Stimulated activated naive B cell treated with anti-CD40 and anti-IgM and Interleukin-4, amounts not matched to agents 10 μg/mL and 1 μg/mL and 100 μg/mL, for 72 hours (primary cell): ENCODE measurements around the gene CALD1.

ENCODE experiments used
- ATAC-seq, 2 donors: fragments of 150-1000 bp; cut with Tn5 transposase; replicated peaks; 2 replicates each; pipeline ENCODE4 v1.10.0; 2021; ENCODE audit warnings: moderate library complexity in 1 of 2
- DNase-seq: peaks from one replicate; pipeline ENCODE4 v3.0.0; 2021
- H3K27ac Mint-ChIP-seq: one replicate; pipeline ENCODE4 v1.8.0; 2022; ENCODE audit warnings: mild to moderate bottlenecking, mixed read lengths
- H3K27me3 Mint-ChIP-seq, 2 donors: one replicate each; pipeline ENCODE4 v1.8.0; 2022; ENCODE audit warnings: mixed read lengths in 2 of 2
- H3K36me3 Mint-ChIP-seq, 2 donors: one replicate each; pipeline ENCODE4 v1.8.0; 2022; ENCODE audit warnings: mixed read lengths in 2 of 2, mild to moderate bottlenecking in 1 of 2
- H3K4me1 Mint-ChIP-seq, 2 donors: one replicate each; pipeline ENCODE4 v1.8.0; 2022; ENCODE audit warnings: mixed read lengths in 2 of 2, mild to moderate bottlenecking in 1 of 2
- H3K4me3 Mint-ChIP-seq, 2 donors: one replicate each; pipeline ENCODE4 v1.8.0; 2022; ENCODE audit warnings: mild to moderate bottlenecking in 2 of 2, mixed read lengths in 2 of 2, moderate library complexity in 1 of 2
- H3K9me3 Mint-ChIP-seq, 2 donors: one replicate each; pipeline ENCODE4 v1.8.0; 2022; ENCODE audit warnings: mixed read lengths in 2 of 2, mild to moderate bottlenecking in 1 of 2

Gene CALD1

GRCh38 chr7:134922720-134923704, 143.6 kb downstream of the CALD1 start:
- DNase-seq (no peak), ATAC-seq (no peak)
- no peak overlapping the region for H3K27ac Mint-ChIP-seq
- H3K36me3 Mint-ChIP-seq: peaks cover 0 to 5% of the 10 kb centered on the region in 2 donors
- H3K4me3 Mint-ChIP-seq: no peak overlapping the region
- H3K4me1 Mint-ChIP-seq: peaks cover 0 to 2% of the 10 kb centered on the region in 2 donors
- H3K9me3 Mint-ChIP-seq: peaks cover 2 to 6% of the 10 kb centered on the region in 2 donors
- H3K27me3 Mint-ChIP-seq: no peaks in the 10 kb centered on the region

GRCh38 chr7:134925766-134926165, 146.3 kb downstream of the CALD1 start:
- DNase-seq (no peak), ATAC-seq (no peak)

GRCh38 chr7:134926396-134926795, 147.0 kb downstream of the CALD1 start:
- H3K27me3 Mint-ChIP-seq: peaks cover 0 to 3% of the 10 kb centered on the region in 2 donors
- no peaks in the 10 kb centered on the region for H3K4me1 Mint-ChIP-seq
- no peak for DNase-seq
- peaks cover 0 to 5% of the 10 kb centered on the region in 2 donors for H3K36me3 Mint-ChIP-seq
- ATAC-seq: no peak
- H3K9me3 Mint-ChIP-seq: peaks cover 2 to 6% of the 10 kb centered on the region in 2 donors
- H3K27ac Mint-ChIP-seq: no peak overlapping the region
- H3K4me3 Mint-ChIP-seq: no peak overlapping the region

More at GRCh38 chr7:134925766-134926165, 146.3 kb downstream of the CALD1 start:
- H3K4me1 Mint-ChIP-seq: no peaks in the 10 kb centered on the region
- H3K4me3 Mint-ChIP-seq: no peak overlapping the region
- H3K27ac Mint-ChIP-seq: no peak overlapping the region
- H3K36me3 Mint-ChIP-seq: peaks cover 0 to 5% of the 10 kb centered on the region in 2 donors
- peaks cover 0 to 3% of the 10 kb centered on the region in 2 donors for H3K27me3 Mint-ChIP-seq
- peaks cover 2 to 6% of the 10 kb centered on the region in 2 donors for H3K9me3 Mint-ChIP-seq

- peaks cover 0 to 3% of the 10 kb centered on the region in 2 donors for H3K27me3 Mint-ChIP-seq
- peaks cover 0 to 2% of the 10 kb centered on the region in 2 donors for H3K4me1 Mint-ChIP-seq
Measured at GRCh38 chr7:134927076-134927475, 147.6 kb downstream of the CALD1 start.

GRCh38 chr7:134927723-134928122, 148.3 kb downstream of the CALD1 start:
- Mint-ChIP-seq H3K36me3 (peaks cover 0 to 5% of the 10 kb centered on the region in 2 donors), H3K4me1 (peaks cover under 1 to 4% of the 10 kb centered on the region in 2 donors), H3K9me3 (peaks cover 2 to 6% of the 10 kb centered on the region in 2 donors), H3K27me3 (peaks cover 0 to 3% of the 10 kb centered on the region in 2 donors), H3K27ac (no peak overlapping the region), H3K4me3 (no peak overlapping the region)
- ATAC-seq (no peak), DNase-seq (no peak)

More at GRCh38 chr7:134927076-134927475, 147.6 kb downstream of the CALD1 start:
- DNase-seq (no peak), ATAC-seq (no peak)
- no peak overlapping the region for H3K4me3 Mint-ChIP-seq
- peaks cover 2 to 6% of the 10 kb centered on the region in 2 donors for H3K9me3 Mint-ChIP-seq
- no peak overlapping the region for H3K27ac Mint-ChIP-seq
- H3K36me3 Mint-ChIP-seq: peaks cover 0 to 5% of the 10 kb centered on the region in 2 donors

- Mint-ChIP-seq H3K36me3 (peaks cover 0 to 5% of the 10 kb centered on the region in 2 donors), H3K4me1 (peaks cover 9 to 12% of the 10 kb centered on the region in 2 donors), H3K27me3 (peaks cover 7 to 8% of the 10 kb centered on the region in 2 donors), H3K4me3 (no peak overlapping the region), H3K27ac (no peak overlapping the region), H3K9me3 (peaks cover 5 to 11% of the 10 kb centered on the region in 2 donors)
- ATAC-seq (no peak), DNase-seq (no peak)
Measured at GRCh38 chr7:134928554-134928953, 149.1 kb downstream of the CALD1 start.

- peaks cover 7 to 8% of the 10 kb centered on the region in 2 donors for H3K27me3 Mint-ChIP-seq
- peaks cover 13 to 15% of the 10 kb centered on the region in 2 donors for H3K4me1 Mint-ChIP-seq
- H3K9me3 Mint-ChIP-seq: peaks cover 3 to 5% of the 10 kb centered on the region in 2 donors
- no peak overlapping the region for H3K27ac Mint-ChIP-seq
- no peak for DNase-seq
- H3K4me3 Mint-ChIP-seq: no peak overlapping the region
- ATAC-seq: no peak
- no peaks in the 10 kb centered on the region for H3K36me3 Mint-ChIP-seq
Measured at GRCh38 chr7:134931487-134931886, 152.1 kb downstream of the CALD1 start.

GRCh38 chr7:134932707-134933370, 153.4 kb downstream of the CALD1 start:
- DNase-seq (no peak), ATAC-seq (peak; percentile 42 to 72)
- peak overlapping the region; percentile 57 for H3K27ac Mint-ChIP-seq
- H3K4me1 Mint-ChIP-seq: peaks cover 13 to 15% of the 10 kb centered on the region in 2 donors
- H3K4me3 Mint-ChIP-seq: peak overlapping the region; percentile 65 to 66
- peaks cover 7 to 8% of the 10 kb centered on the region in 2 donors for H3K27me3 Mint-ChIP-seq
- H3K36me3 Mint-ChIP-seq: no peaks in the 10 kb centered on the region
- H3K9me3 Mint-ChIP-seq: peaks cover 3 to 5% of the 10 kb centered on the region in 2 donors

GRCh38 chr7:134933460-134934068, 154.1 kb downstream of the CALD1 start:
- Mint-ChIP-seq H3K27ac (peak overlapping the region; percentile 72), H3K36me3 (no peaks in the 10 kb centered on the region), H3K4me1 (peaks cover 13 to 15% of the 10 kb centered on the region in 2 donors), H3K27me3 (peaks cover 6 to 7% of the 10 kb centered on the region in 2 donors), H3K9me3 (peaks cover 3 to 5% of the 10 kb centered on the region in 2 donors), H3K4me3 (peak overlapping the region; percentile 65 to 66)
- no peak for ATAC-seq
- no peak for DNase-seq

GRCh38 chr7:134935701-134936100, 156.3 kb downstream of the CALD1 start:
- no peaks in the 10 kb centered on the region for H3K36me3 Mint-ChIP-seq
- peaks cover 4 to 7% of the 10 kb centered on the region in 2 donors for H3K27me3 Mint-ChIP-seq
- peaks cover 3 to 5% of the 10 kb centered on the region in 2 donors for H3K9me3 Mint-ChIP-seq
- ATAC-seq (no peak), DNase-seq (no peak)
- H3K4me1 Mint-ChIP-seq: peaks cover 13 to 15% of the 10 kb centered on the region in 2 donors
- no peak overlapping the region for H3K4me3 Mint-ChIP-seq
- no peak overlapping the region for H3K27ac Mint-ChIP-seq

GRCh38 chr7:134936893-134937510, 157.6 kb downstream of the CALD1 start:
- H3K9me3 Mint-ChIP-seq: peaks cover 3 to 5% of the 10 kb centered on the region in 2 donors
- no peak for ATAC-seq
- H3K4me1 Mint-ChIP-seq: peaks cover 13 to 14% of the 10 kb centered on the region in 2 donors
- H3K36me3 Mint-ChIP-seq: no peaks in the 10 kb centered on the region
- peaks cover 4 to 7% of the 10 kb centered on the region in 2 donors for H3K27me3 Mint-ChIP-seq
- no peak for DNase-seq
- no peak overlapping the region for H3K4me3 Mint-ChIP-seq
- no peak overlapping the region for H3K27ac Mint-ChIP-seq

GRCh38 chr7:134938141-134938540, 158.7 kb downstream of the CALD1 start:
- peaks cover 2 to 4% of the 10 kb centered on the region in 2 donors for H3K27me3 Mint-ChIP-seq
- H3K9me3 Mint-ChIP-seq: peaks cover under 1 to 1% of the 10 kb centered on the region in 2 donors
- H3K36me3 Mint-ChIP-seq: no peaks in the 10 kb centered on the region
- H3K4me3 Mint-ChIP-seq: no peak overlapping the region
- H3K27ac Mint-ChIP-seq: no peak overlapping the region
- DNase-seq (no peak), ATAC-seq (no peak)
- H3K4me1 Mint-ChIP-seq: peaks cover 7 to 9% of the 10 kb centered on the region in 2 donors

- Mint-ChIP-seq H3K27ac (no peak overlapping the region), H3K36me3 (no peaks in the 10 kb centered on the region), H3K9me3 (no peaks in the 10 kb centered on the region), H3K27me3 (no peaks in the 10 kb centered on the region), H3K4me3 (no peak overlapping the region), H3K4me1 (peaks cover 0 to 2% of the 10 kb centered on the region in 2 donors)
- DNase-seq: no peak
- no peak for ATAC-seq
Measured at GRCh38 chr7:134939136-134939535, 159.7 kb downstream of the CALD1 start.
